Measurements from ENCODE around the gene HDAC4.

DNA sequence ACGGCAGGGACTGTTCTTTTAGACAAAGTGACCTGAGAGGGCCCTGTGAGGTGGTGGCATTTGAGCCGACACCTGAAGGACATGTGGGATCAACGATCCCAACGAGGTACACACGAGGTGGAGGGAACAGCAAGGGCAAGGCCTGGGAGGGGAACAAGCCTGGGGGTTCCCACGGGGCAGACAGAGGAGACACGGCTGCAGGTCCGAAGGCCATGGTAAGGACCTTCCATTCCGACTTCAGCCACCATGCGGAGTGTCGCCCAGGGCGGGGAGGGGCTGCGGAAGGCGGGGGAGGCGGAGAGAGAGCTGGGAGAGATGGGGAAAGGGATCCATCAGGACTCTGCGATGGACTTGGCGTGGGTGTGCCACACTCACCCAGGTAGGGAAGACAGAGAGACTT, 151.8 kb downstream of the HDAC4 start:
- TF ChIP-seq CTCF (IDR thresholded peaks at IDR 0.05) (no peak), POLR2A (IDR thresholded peaks at IDR 0.05) (no peak)
